ENCODE data around the gene EFCAB11. TPM values are rescaled to one million over a fixed set of nuclear protein-coding genes. Genes with fewer than 3 reads are reported as not detected.

EFCAB11 gene
- total and polyA plus RNA-seq, 2 donors (not counting 1 experiment from before 2014, with no cell fraction given): 4.2 to 13.8 TPM

GRCh38 chr14:89915114-89915878 is 39.2 kb downstream of the EFCAB11 start:
- H3K27me3 Mint-ChIP-seq: peaks cover 3% of the 10 kb centered on the region
- peak; percentile 72 for DNase-seq
- no peaks in the 10 kb centered on the region for H3K79me2 ChIP-seq (ENCODE audit: control insufficient read depth, insufficient read depth, low read length)
- CTCF ChIA-PET: interaction anchor here (0.6 to 4.5 kb wide), 12 partner anchors 9 to 1248 kb away, joined by 3 to 45 read pairs (median 3); no protein-coding TSS in a partner anchor
- no peak overlapping the region for H3K4me3 ChIP-seq (ENCODE audit: control extremely low read depth in 1 of 5, extremely low read depth in 1 of 5, insufficient read depth in 1 of 5, low read depth in 2 of 5, low read length in 4 of 5)
- no CpG with 5 or more reads among the region's 6 CpGs for WGBS (ENCODE audit: insufficient coverage)
- no peaks in the 10 kb centered on the region for H3K9me3 Mint-ChIP-seq (ENCODE audit: insufficient read depth)
- H3K4me3 Mint-ChIP-seq: no peak overlapping the region
- no peak overlapping the region for H3K4me2 ChIP-seq (replicated peaks; ENCODE audit: low read depth, low read length, poor library complexity, severe bottlenecking)
- H3K27ac Mint-ChIP-seq: no peak overlapping the region
- peak; percentile 54 for ATAC-seq (ENCODE audit: low read depth)
- no peaks in the 10 kb centered on the region for H3K36me3 ChIP-seq (replicated peaks in 1 of 2; ENCODE audit: control extremely low read depth in 1 of 2, control insufficient read depth in 1 of 2, extremely low read depth in 1 of 2, insufficient read depth in 2 of 2, low read length in 1 of 2)
- peaks cover 3% of the 10 kb centered on the region for H3K4me1 Mint-ChIP-seq
- H4K20me1 ChIP-seq (ENCODE audit: control insufficient read depth, insufficient read depth, low read length, poor library complexity, severe bottlenecking): no peaks in the 10 kb centered on the region
- H3K27me3 ChIP-seq (replicated peaks in 1 of 4; ENCODE audit: control extremely low read depth in 1 of 4, control insufficient read depth in 3 of 4, insufficient read depth in 4 of 4, low read length in 3 of 4): no peaks in the 10 kb centered on the region
- no peak overlapping the region for H3K9ac ChIP-seq (ENCODE audit: low read length)
- intact Hi-C loops (cut with micrococcal nuclease): loop anchor here (1.0 to 5.0 kb wide), 5 partner anchors 143 to 1248 kb away; no protein-coding TSS in a partner anchor
- H3K4me1 ChIP-seq (ENCODE audit: control insufficient read depth in 2 of 2, insufficient read depth in 2 of 2, low read length in 2 of 2): no peaks in the 10 kb centered on the region
- H2AFZ ChIP-seq (ENCODE audit: insufficient read depth, low read depth, low read length, poor library complexity, severe bottlenecking): no peak overlapping the region
- TF ChIP-seq EZH2 (IDR thresholded peaks at IDR 0.05; ENCODE audit: borderline replicate concordance, insufficient read depth, low read depth, low read length, poor library complexity, severe bottlenecking) (no peak), CTCF (IDR thresholded peaks at IDR 0.05) (peak; percentile 98)
- POLR2A ChIA-PET: no interaction called here
- no peaks in the 10 kb centered on the region for H3K9me3 ChIP-seq (ENCODE audit: control extremely low read depth in 1 of 3, control insufficient read depth in 2 of 3, insufficient read depth in 1 of 3, low read length in 2 of 3)
- H3K27ac ChIP-seq (ENCODE audit: low read length in 2 of 2): no peak overlapping the region

GRCh38 chr14:89912667-89913211 is 41.8 kb downstream of the EFCAB11 start:
- Histone ChIP-seq H3K4me1 (ENCODE audit: control insufficient read depth in 2 of 2, insufficient read depth in 2 of 2, low read length in 2 of 2) (no peaks in the 10 kb centered on the region), H3K4me3 (ENCODE audit: control extremely low read depth in 1 of 5, extremely low read depth in 1 of 5, insufficient read depth in 1 of 5, low read depth in 2 of 5, low read length in 4 of 5) (no peak overlapping the region), H3K4me2 (replicated peaks; ENCODE audit: low read depth, low read length, poor library complexity, severe bottlenecking) (no peak overlapping the region), H3K9ac (ENCODE audit: low read length) (no peak overlapping the region), H3K36me3 (replicated peaks in 1 of 2; ENCODE audit: control extremely low read depth in 1 of 2, control insufficient read depth in 1 of 2, extremely low read depth in 1 of 2, insufficient read depth in 2 of 2, low read length in 1 of 2) (no peaks in the 10 kb centered on the region), H3K79me2 (ENCODE audit: control insufficient read depth, insufficient read depth, low read length) (no peaks in the 10 kb centered on the region), H4K20me1 (ENCODE audit: control insufficient read depth, insufficient read depth, low read length, poor library complexity, severe bottlenecking) (no peaks in the 10 kb centered on the region), H3K27me3 (replicated peaks in 1 of 4; ENCODE audit: control extremely low read depth in 1 of 4, control insufficient read depth in 3 of 4, insufficient read depth in 4 of 4, low read length in 3 of 4) (no peaks in the 10 kb centered on the region), H3K9me3 (ENCODE audit: control extremely low read depth in 1 of 3, control insufficient read depth in 2 of 3, insufficient read depth in 1 of 3, low read length in 2 of 3) (no peaks in the 10 kb centered on the region), H2AFZ (ENCODE audit: insufficient read depth, low read depth, low read length, poor library complexity, severe bottlenecking) (no peak overlapping the region), H3K27ac (ENCODE audit: low read length in 2 of 2) (no peak overlapping the region)
- peaks cover 3% of the 10 kb centered on the region for H3K27me3 Mint-ChIP-seq
- no peak for ATAC-seq (ENCODE audit: low read depth)
- H3K4me3 Mint-ChIP-seq: no peak overlapping the region
- intact Hi-C loops (cut with micrococcal nuclease): no loop called here
- DNase-seq: no peak
- TF ChIP-seq EZH2 (IDR thresholded peaks at IDR 0.05; ENCODE audit: borderline replicate concordance, insufficient read depth, low read depth, low read length, poor library complexity, severe bottlenecking) (no peak), CTCF (IDR thresholded peaks at IDR 0.05) (no peak)
- ChIA-PET POLR2A (no interaction called here), CTCF (interaction anchor here (0.7 to 4.5 kb wide), 8 partner anchors 10 to 886 kb away, joined by 3 to 45 read pairs (median 4); no protein-coding TSS in a partner anchor)
- 42% methylated on average over 7 of the region's 9 CpGs for WGBS (ENCODE audit: insufficient coverage)
- no peak overlapping the region for H3K27ac Mint-ChIP-seq
- H3K4me1 Mint-ChIP-seq: peaks cover 3% of the 10 kb centered on the region
- no peaks in the 10 kb centered on the region for H3K9me3 Mint-ChIP-seq (ENCODE audit: insufficient read depth)

Measured in B cell (primary cell).